ENCODE data around the gene TM6SF1. TPM values are rescaled to one million over a fixed set of nuclear protein-coding genes. Genes with fewer than 3 reads are reported as not detected.

The TM6SF1 gene
- total RNA-seq, 1 experiment from 2014 or later: 0.69 TPM

GRCh38 chr15:83078712-83079111 is 28.7 kb upstream of the TM6SF1 start:
- no peak for DNase-seq (ENCODE audit: low read depth, low spot score)
- CTCF ChIA-PET: no interaction called here
- POLR2A ChIA-PET: no interaction called here
- H3K27ac ChIP-seq (ENCODE audit: low read length): no peak overlapping the region
- H3K36me3 ChIP-seq (ENCODE audit: control insufficient read depth, insufficient read depth, low read length): no peaks in the 10 kb centered on the region
- H3K27me3 ChIP-seq (ENCODE audit: control insufficient read depth, insufficient read depth, low read length): peaks cover 17% of the 10 kb centered on the region
- BruUV-seq (replicated peaks): no TSS peak
- TF ChIP-seq SIN3A (IDR thresholded peaks at IDR 0.05; ENCODE audit: borderline replicate concordance, insufficient read depth, low read depth, low read length) (no peak), TCF7L2 (IDR thresholded peaks at IDR 0.05; ENCODE audit: low read depth, low read length) (no peak), CTCF (IDR thresholded peaks at IDR 0.05) (no peak), POLR2AphosphoS5 (IDR thresholded peaks at IDR 0.05; ENCODE audit: low read depth, low read length) (no peak)
- TF ChIP-seq, protein P1, sequence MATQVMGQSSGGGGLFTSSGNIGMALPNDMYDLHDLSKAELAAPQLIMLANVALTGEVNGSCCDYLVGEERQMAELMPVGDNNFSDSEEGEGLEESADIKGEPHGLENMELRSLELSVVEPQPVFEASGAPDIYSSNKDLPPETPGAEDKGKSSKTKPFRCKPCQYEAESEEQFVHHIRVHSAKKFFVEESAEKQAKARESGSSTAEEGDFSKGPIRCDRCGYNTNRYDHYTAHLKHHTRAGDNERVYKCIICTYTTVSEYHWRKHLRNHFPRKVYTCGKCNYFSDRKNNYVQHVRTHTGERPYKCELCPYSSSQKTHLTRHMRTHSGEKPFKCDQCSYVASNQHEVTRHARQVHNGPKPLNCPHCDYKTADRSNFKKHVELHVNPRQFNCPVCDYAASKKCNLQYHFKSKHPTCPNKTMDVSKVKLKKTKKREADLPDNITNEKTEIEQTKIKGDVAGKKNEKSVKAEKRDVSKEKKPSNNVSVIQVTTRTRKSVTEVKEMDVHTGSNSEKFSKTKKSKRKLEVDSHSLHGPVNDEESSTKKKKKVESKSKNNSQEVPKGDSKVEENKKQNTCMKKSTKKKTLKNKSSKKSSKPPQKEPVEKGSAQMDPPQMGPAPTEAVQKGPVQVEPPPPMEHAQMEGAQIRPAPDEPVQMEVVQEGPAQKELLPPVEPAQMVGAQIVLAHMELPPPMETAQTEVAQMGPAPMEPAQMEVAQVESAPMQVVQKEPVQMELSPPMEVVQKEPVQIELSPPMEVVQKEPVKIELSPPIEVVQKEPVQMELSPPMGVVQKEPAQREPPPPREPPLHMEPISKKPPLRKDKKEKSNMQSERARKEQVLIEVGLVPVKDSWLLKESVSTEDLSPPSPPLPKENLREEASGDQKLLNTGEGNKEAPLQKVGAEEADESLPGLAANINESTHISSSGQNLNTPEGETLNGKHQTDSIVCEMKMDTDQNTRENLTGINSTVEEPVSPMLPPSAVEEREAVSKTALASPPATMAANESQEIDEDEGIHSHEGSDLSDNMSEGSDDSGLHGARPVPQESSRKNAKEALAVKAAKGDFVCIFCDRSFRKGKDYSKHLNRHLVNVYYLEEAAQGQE (IDR thresholded peaks at IDR 0.05; ENCODE audit: insufficient read depth in 1 of 2, low read depth in 2 of 2, low read length in 1 of 2): no peak
- intact Hi-C loops (cut with micrococcal nuclease; ENCODE audit: unreplicated experiment) (no loop called here), in situ Hi-C loops (cut with HindIII; ENCODE audit: low pct_unique_long_range_greater_than_20kb, low sequenced_read_pairs) (no loop called here)
- H3K4me3 ChIP-seq (ENCODE audit: low read depth in 2 of 2, low read length in 2 of 2): no peak overlapping the region
- no peaks in the 10 kb centered on the region for H3K9me3 ChIP-seq (ENCODE audit: control insufficient read depth, insufficient read depth, low read depth, low read length)
- ATAC-seq: 0 out of 2 replicates have a peak, but pooled peaks have one; percentile 42
- H3K4me1 ChIP-seq (ENCODE audit: control insufficient read depth, insufficient read depth, low read length): no peaks in the 10 kb centered on the region

DNA sequence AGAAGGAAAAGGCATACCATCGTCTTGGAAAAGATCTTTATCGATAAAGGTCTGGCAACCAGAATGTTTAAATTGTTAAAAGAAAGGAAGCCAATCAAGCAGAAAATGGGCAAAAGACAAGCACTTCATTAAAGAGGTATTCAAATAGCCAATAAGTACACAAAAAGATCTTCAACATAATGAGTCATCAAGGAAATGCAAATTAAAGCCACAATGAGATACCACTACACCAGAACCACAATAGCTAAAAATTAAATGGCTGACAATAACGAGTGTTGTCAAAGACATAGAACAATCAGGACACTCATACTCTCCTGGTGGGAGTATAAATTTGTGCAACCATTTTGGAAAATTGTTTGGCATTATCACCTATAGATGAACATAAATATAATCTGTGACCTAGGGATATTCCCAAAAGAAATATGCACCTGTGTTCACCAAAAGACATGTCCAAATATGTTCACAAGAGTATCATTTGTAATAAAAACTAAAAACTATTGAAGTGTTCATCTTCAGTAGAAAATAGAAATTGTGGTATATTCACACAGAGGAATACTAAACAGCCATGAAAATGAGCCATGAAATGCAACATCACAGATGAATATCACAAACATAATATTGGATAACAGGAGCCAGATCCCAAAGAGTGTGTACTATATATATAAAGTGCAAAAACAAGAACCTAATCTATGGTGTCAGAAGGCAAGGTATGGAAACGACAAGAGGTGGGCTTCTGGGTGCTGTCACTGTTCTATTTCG is 26.0 kb upstream of the TM6SF1 start:
- no peaks in the 10 kb centered on the region for H3K36me3 ChIP-seq (ENCODE audit: control insufficient read depth, insufficient read depth, low read length)
- CTCF ChIA-PET: no interaction called here
- BruUV-seq (replicated peaks): no TSS peak
- in situ Hi-C loops (cut with HindIII; ENCODE audit: low pct_unique_long_range_greater_than_20kb, low sequenced_read_pairs) (no loop called here), intact Hi-C loops (cut with micrococcal nuclease; ENCODE audit: unreplicated experiment) (no loop called here)
- no peaks in the 10 kb centered on the region for H3K4me1 ChIP-seq (ENCODE audit: control insufficient read depth, insufficient read depth, low read length)
- H3K9me3 ChIP-seq (ENCODE audit: control insufficient read depth, insufficient read depth, low read depth, low read length): no peaks in the 10 kb centered on the region
- POLR2A ChIA-PET: no interaction called here
- no peak for ATAC-seq
- no peak for DNase-seq (ENCODE audit: low read depth, low spot score)
- H3K4me3 ChIP-seq (ENCODE audit: low read depth in 2 of 2, low read length in 2 of 2): no peak overlapping the region
- TF ChIP-seq CTCF (IDR thresholded peaks at IDR 0.05) (no peak), POLR2AphosphoS5 (IDR thresholded peaks at IDR 0.05; ENCODE audit: low read depth, low read length) (no peak), TCF7L2 (IDR thresholded peaks at IDR 0.05; ENCODE audit: low read depth, low read length) (no peak), SIN3A (IDR thresholded peaks at IDR 0.05; ENCODE audit: borderline replicate concordance, insufficient read depth, low read depth, low read length) (no peak)
- TF ChIP-seq, protein P1 (IDR thresholded peaks at IDR 0.05; ENCODE audit: insufficient read depth in 1 of 2, low read depth in 2 of 2, low read length in 1 of 2): no peak
- H3K27me3 ChIP-seq (ENCODE audit: control insufficient read depth, insufficient read depth, low read length): peaks cover 17% of the 10 kb centered on the region
- no peak overlapping the region for H3K27ac ChIP-seq (ENCODE audit: low read length)

All from Panc1 (cell line).